ENCODE measurements around the gene STEAP3.

Gene STEAP3

GRCh38 chr2:119225926-119226325 lies 2.3 kb downstream of the STEAP3 start:
- Histone ChIP-seq H3K79me2 (ENCODE audit: insufficient read depth, low read length) (no peaks in the 10 kb centered on the region), H3K4me2 (ENCODE audit: low read depth, low read length, poor library complexity, severe bottlenecking) (no peak overlapping the region), H2AFZ (ENCODE audit: low read length) (no peak overlapping the region), H3F3A (ENCODE audit: low read depth) (no peaks in the 10 kb centered on the region), H3K9me3 (ENCODE audit: insufficient read depth, low read depth, low read length) (no peaks in the 10 kb centered on the region), H4K20me1 (ENCODE audit: insufficient read depth, low read length, poor library complexity, severe bottlenecking) (no peaks in the 10 kb centered on the region), H3K4me3 (ENCODE audit: low read length, poor library complexity, severe bottlenecking) (no peak overlapping the region), H3K4me1 (ENCODE audit: insufficient read depth, low read length, poor library complexity, severe bottlenecking) (no peaks in the 10 kb centered on the region), H3K36me3 (ENCODE audit: insufficient read depth, low read length) (no peaks in the 10 kb centered on the region), H3K9ac (ENCODE audit: low read depth, low read length, poor library complexity, severe bottlenecking) (no peak overlapping the region), H3K9me2 (replicated peaks; ENCODE audit: low read depth, low read length) (no peaks in the 10 kb centered on the region), H3K27me3 (ENCODE audit: insufficient read depth, low read length, poor library complexity, severe bottlenecking) (no peaks in the 10 kb centered on the region)
- TF ChIP-seq EZH2phosphoT487 (IDR thresholded peaks at IDR 0.05; ENCODE audit: borderline replicate concordance) (no peak), CTCF (conservative IDR thresholded peaks at IDR 0.05; ENCODE audit: low read length) (no peak)

- no peaks in the 10 kb centered on the region for H3F3A ChIP-seq (ENCODE audit: low read depth)
- TF ChIP-seq CTCF (conservative IDR thresholded peaks at IDR 0.05; ENCODE audit: low read length) = no peak
- TF ChIP-seq EZH2phosphoT487 (IDR thresholded peaks at IDR 0.05; ENCODE audit: borderline replicate concordance) = no peak
- H3K4me1 ChIP-seq (ENCODE audit: insufficient read depth, low read length, poor library complexity, severe bottlenecking) = no peaks in the 10 kb centered on the region
- no peak overlapping the region for H3K4me3 ChIP-seq (ENCODE audit: low read length, poor library complexity, severe bottlenecking)
- no peak overlapping the region for H3K4me2 ChIP-seq (ENCODE audit: low read depth, low read length, poor library complexity, severe bottlenecking)
- H3K36me3 ChIP-seq (ENCODE audit: insufficient read depth, low read length) = no peaks in the 10 kb centered on the region
- H3K27me3 ChIP-seq (ENCODE audit: insufficient read depth, low read length, poor library complexity, severe bottlenecking) = no peaks in the 10 kb centered on the region
- H3K9me3 ChIP-seq (ENCODE audit: insufficient read depth, low read depth, low read length) = no peaks in the 10 kb centered on the region
- no peaks in the 10 kb centered on the region for H4K20me1 ChIP-seq (ENCODE audit: insufficient read depth, low read length, poor library complexity, severe bottlenecking)
- H2AFZ ChIP-seq (ENCODE audit: low read length) = no peak overlapping the region
- H3K9ac ChIP-seq (ENCODE audit: low read depth, low read length, poor library complexity, severe bottlenecking) = no peak overlapping the region
- H3K9me2 ChIP-seq (replicated peaks; ENCODE audit: low read depth, low read length) = no peaks in the 10 kb centered on the region
- H3K79me2 ChIP-seq (ENCODE audit: insufficient read depth, low read length) = no peaks in the 10 kb centered on the region
These were observed 3.7 kb downstream of the STEAP3 start for GRCh38 chr2:119227346-119227745.

- no peaks in the 10 kb centered on the region for H3K9me3 ChIP-seq (ENCODE audit: insufficient read depth, low read depth, low read length)
- H3K4me1 ChIP-seq (ENCODE audit: insufficient read depth, low read length, poor library complexity, severe bottlenecking) = no peaks in the 10 kb centered on the region
- H3K9me2 ChIP-seq (replicated peaks; ENCODE audit: low read depth, low read length) = no peaks in the 10 kb centered on the region
- no peak for TF ChIP-seq CTCF (conservative IDR thresholded peaks at IDR 0.05; ENCODE audit: low read length)
- no peak for TF ChIP-seq EZH2phosphoT487 (IDR thresholded peaks at IDR 0.05; ENCODE audit: borderline replicate concordance)
- no peaks in the 10 kb centered on the region for H3F3A ChIP-seq (ENCODE audit: low read depth)
- H2AFZ ChIP-seq (ENCODE audit: low read length) = no peak overlapping the region
- no peaks in the 10 kb centered on the region for H3K27me3 ChIP-seq (ENCODE audit: insufficient read depth, low read length, poor library complexity, severe bottlenecking)
- H4K20me1 ChIP-seq (ENCODE audit: insufficient read depth, low read length, poor library complexity, severe bottlenecking) = no peaks in the 10 kb centered on the region
- H3K9ac ChIP-seq (ENCODE audit: low read depth, low read length, poor library complexity, severe bottlenecking) = no peak overlapping the region
- no peaks in the 10 kb centered on the region for H3K36me3 ChIP-seq (ENCODE audit: insufficient read depth, low read length)
- H3K79me2 ChIP-seq (ENCODE audit: insufficient read depth, low read length) = no peaks in the 10 kb centered on the region
- H3K4me2 ChIP-seq (ENCODE audit: low read depth, low read length, poor library complexity, severe bottlenecking) = no peak overlapping the region
- no peak overlapping the region for H3K4me3 ChIP-seq (ENCODE audit: low read length, poor library complexity, severe bottlenecking)
These were observed 4.5 kb downstream of the STEAP3 start for GRCh38 chr2:119228136-119228535.

Data from Loucy (cell line).